HG03457 (cell line): ENCODE data around the gene FBN3.
"Not testable (repeated sequence)": the region's sequence is repeated elsewhere in the genome, so short reads cannot be mapped to it uniquely, and the experiment has no call there.

Experiments
- ATAC-seq: cut with Tn5 transposase; IDR thresholded peaks from one replicate; pipeline ENCODE4 v1.9.1; 2021; ENCODE audit warnings: moderate number of reproducible peaks; ENCODE audit not compliant: unreplicated experiment

Gene FBN3

DNA sequence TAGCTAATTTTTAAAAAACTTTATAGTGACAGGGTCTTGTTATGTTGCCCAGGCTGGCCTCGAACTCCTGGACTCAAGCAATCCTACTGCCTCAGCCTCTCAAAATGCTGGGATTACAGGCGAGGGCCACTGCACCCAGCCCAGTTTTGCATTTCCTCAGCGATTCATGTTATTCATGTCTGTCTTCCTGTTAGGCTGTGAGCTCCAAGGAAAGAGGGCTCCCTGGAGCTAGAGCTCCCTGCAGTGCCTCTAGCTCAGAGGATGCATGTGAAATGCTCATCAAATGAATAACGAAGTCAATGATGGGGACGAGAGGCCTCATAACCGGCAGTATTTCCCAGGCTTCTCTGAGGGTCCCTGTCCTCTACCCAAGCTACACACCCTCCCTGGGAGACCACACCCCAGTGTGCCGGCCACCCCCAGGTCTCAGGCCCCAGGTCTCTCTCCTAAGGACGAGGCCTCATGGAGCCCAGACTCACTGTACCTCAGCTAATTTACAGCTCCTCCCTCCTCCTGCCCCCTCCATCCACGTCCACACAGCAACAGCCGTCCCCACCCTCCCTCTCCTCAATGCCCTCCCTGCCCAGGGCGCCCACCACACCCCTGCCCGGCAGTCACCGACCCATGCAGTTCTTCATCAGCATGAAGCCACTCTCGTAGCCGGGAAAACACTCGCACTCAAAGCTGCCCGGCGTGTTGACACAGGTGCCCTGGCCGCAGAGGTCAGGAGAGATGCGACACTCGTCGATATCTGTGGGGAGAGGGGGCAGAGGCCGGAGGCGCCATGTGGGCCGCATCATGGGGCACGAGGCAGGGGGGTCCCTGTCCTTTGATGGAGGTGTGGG, 28.5 kb downstream of the FBN3 start:
- ATAC-seq, result no peak

DNA sequence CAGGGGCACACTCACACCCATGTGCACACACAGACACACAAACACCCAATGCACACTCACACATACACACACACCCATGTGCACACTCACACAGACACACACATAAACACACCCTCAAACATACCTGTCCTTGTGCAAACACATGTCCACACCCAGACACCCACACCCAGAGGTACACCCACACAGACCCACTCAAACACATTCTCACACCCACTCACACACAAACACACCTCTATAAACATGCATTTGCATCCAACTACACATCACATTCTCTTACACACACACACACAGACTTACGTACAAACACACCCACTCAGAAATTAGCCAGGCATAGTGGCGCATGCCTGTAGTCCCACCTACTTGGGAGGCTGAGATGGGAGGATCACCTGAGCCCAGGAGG, 31.4 kb downstream of the FBN3 start:
- no peak for ATAC-seq

GRCh38 chr19:8116437-8117293, 32.7 kb downstream of the FBN3 start:
- ATAC-seq, result no peak

DNA sequence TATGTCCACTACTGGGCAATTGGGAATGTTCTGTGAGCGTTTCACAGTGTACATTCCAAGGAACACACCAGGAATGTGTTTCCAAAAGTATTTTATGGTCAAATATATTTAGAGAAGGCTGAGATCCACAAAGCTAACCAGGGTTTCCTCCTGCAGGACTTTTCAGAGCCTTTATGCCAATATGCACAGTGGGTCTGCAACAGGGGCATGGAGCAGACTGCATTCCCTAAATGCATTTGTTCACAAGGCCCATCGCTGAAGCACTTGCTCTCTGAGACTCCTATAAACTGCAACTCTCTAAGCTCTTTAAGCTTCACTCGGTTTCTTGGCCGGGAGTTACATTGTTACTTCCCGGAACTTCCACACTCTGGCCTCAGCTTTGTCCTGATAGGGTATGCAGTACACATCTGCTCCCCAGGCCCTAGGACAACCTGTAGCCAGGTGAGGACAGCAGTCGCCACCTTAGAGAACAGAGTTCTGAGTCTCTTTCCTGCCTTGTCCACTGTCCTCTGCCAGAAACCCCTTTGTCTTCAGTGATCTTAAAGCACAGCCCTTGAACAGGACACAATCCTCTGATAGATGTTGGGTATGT, 33.5 kb downstream of the FBN3 start:
- no peak for ATAC-seq

DNA sequence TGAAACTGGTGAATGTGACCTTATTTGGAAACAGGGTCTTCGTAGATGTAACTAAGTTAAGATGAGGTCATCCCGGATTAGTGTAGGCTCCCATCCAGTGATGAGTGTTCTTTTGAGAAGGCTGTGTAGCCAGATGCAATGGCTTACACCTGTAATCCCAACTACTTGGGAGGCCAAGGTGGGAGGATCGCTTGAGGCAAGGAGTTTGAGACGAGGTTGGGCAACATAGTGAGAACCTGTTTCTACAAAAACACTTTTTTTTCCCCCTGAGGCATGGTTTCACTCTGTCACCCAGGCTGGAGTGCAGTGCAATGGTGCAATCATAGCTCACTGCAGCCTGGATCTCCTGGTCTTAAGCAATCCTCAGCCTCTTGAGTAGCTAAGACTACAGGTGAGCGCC, 36.4 kb downstream of the FBN3 start:
- ATAC-seq, result no peak

DNA sequence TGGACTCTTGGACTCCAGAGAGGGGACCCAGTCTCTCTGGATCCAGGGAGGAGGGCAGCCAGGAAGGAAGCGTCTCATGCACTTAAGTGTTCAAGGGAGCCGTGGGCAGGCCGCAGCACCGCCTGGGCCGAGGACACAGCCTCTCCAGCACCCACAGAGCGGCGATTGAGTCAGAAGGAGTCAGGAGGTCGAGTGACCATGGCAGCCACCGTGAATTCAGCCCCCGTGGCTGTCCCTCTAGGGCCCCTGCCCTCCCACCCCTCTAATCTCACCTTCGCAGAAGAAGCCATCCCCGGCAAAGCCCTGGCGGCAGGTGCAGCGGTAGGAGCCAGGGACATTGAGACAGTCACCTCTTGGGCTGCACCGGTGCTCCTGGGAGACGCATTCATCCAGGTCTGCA, 38.0 kb downstream of the FBN3 start:
- no peak for ATAC-seq

DNA sequence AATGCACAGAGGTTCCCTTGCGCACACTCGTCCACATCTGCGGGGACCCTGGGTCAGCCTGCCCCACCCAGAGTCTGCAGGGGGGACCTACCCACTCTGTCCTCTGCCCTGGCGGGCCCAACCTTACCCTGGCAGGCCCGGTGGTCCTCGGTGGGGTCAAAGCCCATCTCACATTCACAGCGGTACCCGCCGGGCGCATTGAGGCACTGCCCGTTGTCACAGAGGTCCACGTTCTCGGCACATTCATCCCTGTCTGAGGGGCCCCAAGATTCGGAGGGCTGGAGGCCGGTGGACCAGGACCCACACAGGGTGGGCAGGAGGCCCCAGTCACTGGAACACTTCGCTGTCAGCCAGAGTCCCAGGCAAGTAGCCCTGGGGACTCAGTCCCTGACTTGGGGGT, 38.5 kb downstream of the FBN3 start:
- ATAC-seq, result no peak

- no peak for ATAC-seq
Measured at GRCh38 chr19:8109890-8110662, 39.3 kb downstream of the FBN3 start.

DNA sequence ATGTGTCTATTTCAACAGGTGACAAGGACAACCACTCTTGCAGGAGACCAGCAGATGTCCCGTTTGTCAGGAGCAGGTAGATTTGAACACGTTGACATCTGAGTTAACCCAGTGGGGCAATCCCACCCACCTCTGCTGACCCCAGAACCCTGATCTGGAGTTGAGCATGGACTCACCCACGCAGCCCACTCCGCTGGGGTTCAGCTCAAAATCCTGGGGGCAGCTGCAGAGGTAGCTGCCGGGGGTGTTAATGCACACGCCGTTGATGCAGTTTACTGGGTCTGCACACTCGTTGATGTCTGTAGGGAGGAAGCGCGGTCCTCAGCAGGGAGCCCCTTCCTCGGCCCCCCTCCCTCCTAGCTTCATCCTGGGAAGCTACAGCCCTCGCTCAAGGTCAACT, 39.9 kb downstream of the FBN3 start:
- no peak for ATAC-seq

- no peak for ATAC-seq
Measured at GRCh38 chr19:8108560-8109445, 40.6 kb downstream of the FBN3 start.

DNA sequence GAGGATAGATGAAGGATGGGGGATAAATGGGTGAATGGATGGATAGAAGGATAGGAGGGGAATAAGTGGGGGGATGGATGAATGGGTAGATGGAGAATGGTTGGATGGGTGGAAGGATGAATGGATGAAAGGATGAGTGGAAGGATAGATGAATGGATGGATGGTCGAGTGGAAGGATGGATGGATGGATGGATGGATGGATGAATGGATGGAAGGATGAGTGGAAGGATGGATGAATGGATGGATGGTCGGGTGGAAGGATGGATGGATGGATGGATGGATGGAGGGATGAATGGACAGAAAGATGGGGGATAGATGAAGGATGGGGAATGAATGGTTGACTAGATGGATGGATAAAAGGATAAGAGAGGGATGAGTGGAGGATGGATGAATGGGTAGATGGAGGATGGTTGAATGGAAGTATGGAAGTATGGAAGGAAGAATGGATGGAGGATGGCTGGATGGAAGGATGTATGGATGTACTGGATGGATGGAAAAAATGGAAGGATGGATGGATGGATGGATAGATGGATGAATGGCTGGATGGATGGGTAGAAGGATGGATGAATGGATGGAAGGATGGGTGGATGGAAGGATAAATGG, 42.0 kb downstream of the FBN3 start:
- no peak for ATAC-seq

DNA sequence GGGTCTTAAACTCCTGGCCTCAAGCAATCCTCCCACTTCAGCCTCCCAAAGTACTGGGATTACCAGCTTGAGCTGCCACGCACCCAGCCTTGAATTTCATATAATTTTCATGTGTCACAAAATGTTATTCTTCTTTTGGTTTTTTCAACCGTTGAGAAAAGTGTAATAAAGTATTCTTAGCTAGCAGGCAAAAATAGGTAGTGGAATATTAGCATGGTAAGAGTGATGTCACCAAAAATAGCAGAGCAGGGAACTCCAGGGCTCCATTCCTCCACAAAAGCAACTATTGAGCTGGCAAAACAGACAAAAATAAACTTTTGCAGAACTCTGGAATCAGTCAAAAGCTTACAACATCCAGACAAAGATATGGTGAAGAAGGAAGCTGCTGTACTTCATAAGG, 43.9 kb downstream of the FBN3 start:
- ATAC-seq, result no peak

- not testable (repeated sequence) for ATAC-seq
Measured at GRCh38 chr19:8101910-8102309, 47.5 kb downstream of the FBN3 start.

DNA sequence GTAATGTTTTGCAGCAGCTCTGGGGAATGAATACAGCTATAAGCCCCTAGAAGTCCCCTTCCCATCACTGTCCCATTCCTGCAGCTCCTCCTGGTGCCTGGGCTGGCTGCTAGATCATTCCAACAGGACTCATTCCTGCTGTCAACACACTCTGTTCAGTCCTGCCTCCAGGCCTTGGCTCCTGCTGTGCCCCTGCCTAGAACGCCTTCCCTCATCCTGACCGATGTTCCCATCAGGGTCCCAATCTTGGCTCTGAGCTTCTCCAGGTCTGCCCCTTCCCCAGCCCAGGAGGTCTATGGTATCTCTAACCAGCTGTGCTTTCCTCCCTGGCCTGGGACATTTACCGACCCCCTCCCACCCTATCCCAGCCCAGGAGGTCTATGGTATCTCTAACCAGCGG, 48.1 kb downstream of the FBN3 start:
- no peak for ATAC-seq

GRCh38 chr19:8097681-8098567, 51.5 kb downstream of the FBN3 start:
- no peak for ATAC-seq

DNA sequence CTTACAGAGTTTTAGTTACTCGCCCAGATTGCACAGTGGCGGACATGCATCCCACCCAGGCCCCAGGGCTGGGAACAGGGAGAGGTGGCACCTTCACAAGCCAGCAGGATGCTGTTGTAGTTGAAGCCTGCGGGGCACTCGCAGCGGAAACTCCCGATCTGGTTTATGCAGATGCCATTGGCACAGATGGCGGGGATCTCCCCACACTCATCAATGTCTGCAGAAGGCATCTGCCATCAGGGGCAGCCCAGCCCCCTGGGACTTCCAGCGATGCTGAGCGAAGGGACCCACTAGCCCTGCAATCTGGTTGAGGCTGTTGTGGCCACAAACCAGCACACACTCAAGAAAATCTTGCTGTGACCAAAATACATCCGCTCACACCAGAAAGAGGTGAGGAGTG, 52.2 kb downstream of the FBN3 start:
- ATAC-seq, result no peak

GRCh38 chr19:8096071-8096470, 53.3 kb downstream of the FBN3 start:
- ATAC-seq, result no peak

- ATAC-seq, result no peak
Measured at GRCh38 chr19:8095354-8095886, 54.0 kb downstream of the FBN3 start.
